Right atrium auricular region (tissue), 2 donors: ENCODE data around the gene TTC31. TPM values are rescaled to one million over a fixed set of nuclear protein-coding genes. Genes with fewer than 3 reads are reported as not detected.

ENCODE experiments used
- DNase-seq: peaks from one replicate; pipeline ENCODE4 v3.0.0-alpha.2; 2019; ENCODE audit warnings: low spot score
- H3K27ac ChIP-seq, 2 donors: fragments of 200-600 bp; sonication (generic); 1 replicate in 1 of 2; 2 replicates in 1 of 2; pipeline ENCODE4 v1.5.1; 2016 to 2019
- H3K27me3 ChIP-seq, 2 donors: fragments of 200-600 bp; sonication (generic); one replicate each; pipeline versions ENCODE4 v1.5.1 to v1.6.0; 2017 to 2019
- H3K36me3 ChIP-seq: fragments of 200-600 bp; sonication (generic); one replicate; pipeline ENCODE4 v1.5.1; 2016
- H3K4me1 ChIP-seq, 2 donors: fragments of 200-600 bp; sonication (generic); one replicate each; pipeline versions ENCODE4 v1.5.1 to v1.6.0; 2017 to 2019
- H3K4me3 ChIP-seq, 2 donors: fragments of 200-600 bp; sonication (generic); 1 replicate in 1 of 2; 2 replicates in 1 of 2; pipeline ENCODE4 v1.5.1; 2017 to 2019; ENCODE audit warnings: mild to moderate bottlenecking in 1 of 2, moderate library complexity in 1 of 2
- H3K9me3 ChIP-seq, 2 donors: fragments of 200-600 bp; sonication (generic); one replicate each; pipeline ENCODE4 v1.5.1; 2019
- total RNA-seq, 2 donors: library from RNA; depleted of rRNA; stranded (reverse); fragments of >200 nt; gene quantifications; one replicate each; pipeline ENCODE4 v1.1.0, GENCODE V29; 2016
- TF ChIP-seq, protein P1 (sequence below), 2 donors: fragments of 200-600 bp; sonication (generic); IDR thresholded peaks; one replicate each; pipeline ENCODE4 v1.5.1; 2019; ENCODE audit warnings: antibody characterized with exemption in 2 of 2

TTC31 gene
- total RNA-seq, 2 donors from 2014 or later: 9.1 to 9.6 TPM

DNA sequence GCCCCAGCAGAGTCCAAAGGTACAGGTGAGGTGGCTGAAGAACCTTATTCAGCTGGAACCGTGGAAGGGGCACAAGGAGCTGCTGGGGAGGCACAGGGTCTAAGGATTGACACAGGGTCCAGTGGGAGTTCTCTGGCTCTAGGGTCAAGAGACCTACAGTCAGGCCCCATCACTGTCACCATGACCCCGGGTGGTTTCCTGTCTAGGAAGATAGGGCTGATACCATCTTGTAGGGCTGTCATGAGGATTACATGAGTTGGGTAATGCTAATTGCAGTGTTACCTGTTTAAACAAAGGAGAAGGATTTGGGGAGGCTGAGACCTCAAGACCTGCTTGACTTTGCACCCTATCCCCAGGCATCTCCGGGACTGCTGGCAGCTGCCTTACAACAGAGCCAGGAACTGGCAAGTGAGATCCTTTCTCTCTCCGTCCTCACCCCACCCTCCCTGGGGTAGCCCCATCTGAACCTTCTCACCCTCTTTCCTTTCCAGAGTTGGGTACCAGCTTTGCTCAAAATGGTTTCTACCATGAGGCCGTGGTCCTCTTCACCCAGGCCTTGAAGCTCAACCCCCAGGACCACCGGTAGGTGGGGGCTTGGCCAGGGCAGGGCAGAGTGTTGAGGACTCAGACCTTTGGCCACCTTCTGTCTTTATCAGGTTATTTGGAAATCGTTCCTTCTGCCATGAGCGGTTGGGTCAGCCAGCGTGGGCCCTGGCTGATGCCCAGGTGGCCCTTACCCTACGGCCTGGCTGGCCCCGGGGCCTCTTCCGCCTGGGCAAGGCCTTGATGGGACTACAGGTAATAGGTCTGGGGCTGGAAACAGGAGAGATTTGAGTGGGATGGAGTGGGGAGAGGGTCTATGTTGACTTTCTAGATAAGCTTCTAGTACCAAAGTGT lies 9.0 kb downstream of the TTC31 start:
- Histone ChIP-seq H3K9me3 (no peaks in the 10 kb centered on the region), H3K27ac (no peak overlapping the region), H3K4me3 (no peak overlapping the region), H3K27me3 (no peaks in the 10 kb centered on the region), H3K36me3 (peaks cover 40% of the 10 kb centered on the region), H3K4me1 (no peaks in the 10 kb centered on the region)
- TF ChIP-seq, protein P1, sequence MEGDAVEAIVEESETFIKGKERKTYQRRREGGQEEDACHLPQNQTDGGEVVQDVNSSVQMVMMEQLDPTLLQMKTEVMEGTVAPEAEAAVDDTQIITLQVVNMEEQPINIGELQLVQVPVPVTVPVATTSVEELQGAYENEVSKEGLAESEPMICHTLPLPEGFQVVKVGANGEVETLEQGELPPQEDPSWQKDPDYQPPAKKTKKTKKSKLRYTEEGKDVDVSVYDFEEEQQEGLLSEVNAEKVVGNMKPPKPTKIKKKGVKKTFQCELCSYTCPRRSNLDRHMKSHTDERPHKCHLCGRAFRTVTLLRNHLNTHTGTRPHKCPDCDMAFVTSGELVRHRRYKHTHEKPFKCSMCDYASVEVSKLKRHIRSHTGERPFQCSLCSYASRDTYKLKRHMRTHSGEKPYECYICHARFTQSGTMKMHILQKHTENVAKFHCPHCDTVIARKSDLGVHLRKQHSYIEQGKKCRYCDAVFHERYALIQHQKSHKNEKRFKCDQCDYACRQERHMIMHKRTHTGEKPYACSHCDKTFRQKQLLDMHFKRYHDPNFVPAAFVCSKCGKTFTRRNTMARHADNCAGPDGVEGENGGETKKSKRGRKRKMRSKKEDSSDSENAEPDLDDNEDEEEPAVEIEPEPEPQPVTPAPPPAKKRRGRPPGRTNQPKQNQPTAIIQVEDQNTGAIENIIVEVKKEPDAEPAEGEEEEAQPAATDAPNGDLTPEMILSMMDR (IDR thresholded peaks at IDR 0.05): no peak
- no peak for DNase-seq

DNA sequence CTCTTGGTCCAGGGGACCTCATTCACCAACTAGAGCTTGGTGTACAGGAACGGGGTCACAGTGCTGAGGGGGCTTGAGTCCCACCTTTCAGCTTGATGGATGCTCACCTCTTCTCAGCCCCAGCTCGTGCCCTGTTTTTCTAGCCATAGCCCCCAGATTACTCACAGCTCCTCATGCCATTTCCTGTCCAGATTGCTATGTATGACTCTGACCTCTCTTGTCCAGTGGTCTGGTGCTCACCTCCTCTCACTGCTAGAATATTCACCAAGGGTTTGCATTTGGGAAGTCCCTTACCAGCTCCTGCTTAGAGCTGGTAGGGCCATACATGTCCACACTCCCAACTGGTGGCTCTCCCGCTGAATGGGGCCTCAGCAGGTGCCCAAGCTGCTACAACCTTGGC lies 10.7 kb downstream of the TTC31 start:
- Histone ChIP-seq H3K4me3 (no peak overlapping the region), H3K36me3 (peaks cover 36% of the 10 kb centered on the region), H3K27me3 (peaks cover 8 to 12% of the 10 kb centered on the region in 2 donors), H3K27ac (no peak overlapping the region), H3K9me3 (no peaks in the 10 kb centered on the region), H3K4me1 (peaks cover 0 to 14% of the 10 kb centered on the region in 2 donors)
- no peak for DNase-seq
- TF ChIP-seq, protein P1 (IDR thresholded peaks at IDR 0.05): no peak

DNA sequence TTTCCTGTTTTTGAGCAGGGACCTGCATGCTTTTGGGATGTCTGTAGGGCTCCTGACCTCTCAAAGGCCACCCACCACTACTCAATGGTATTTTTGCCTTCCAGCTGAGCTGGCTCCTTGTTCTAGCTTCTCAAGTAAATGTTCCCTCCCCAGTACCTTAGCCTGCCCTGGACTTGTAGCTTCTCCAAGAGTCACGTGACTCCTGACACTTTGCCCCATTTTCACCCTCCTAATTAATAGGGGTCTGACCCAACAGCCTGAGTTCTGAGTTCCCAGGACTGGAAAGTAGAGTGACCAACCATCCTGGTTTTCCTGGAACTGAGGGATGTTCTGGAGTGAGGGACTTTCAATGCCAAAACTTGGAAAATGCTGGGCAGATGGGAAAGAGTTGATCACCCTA lies 12.6 kb downstream of the TTC31 start:
- Histone ChIP-seq H3K27ac (no peak overlapping the region), H3K27me3 (peaks cover 17 to 21% of the 10 kb centered on the region in 2 donors), H3K36me3 (peaks cover 32% of the 10 kb centered on the region), H3K4me3 (no peak overlapping the region), H3K4me1 (peaks cover 0 to 29% of the 10 kb centered on the region in 2 donors), H3K9me3 (no peaks in the 10 kb centered on the region)
- TF ChIP-seq, protein P1 (IDR thresholded peaks at IDR 0.05): no peak
- no peak for DNase-seq

DNA sequence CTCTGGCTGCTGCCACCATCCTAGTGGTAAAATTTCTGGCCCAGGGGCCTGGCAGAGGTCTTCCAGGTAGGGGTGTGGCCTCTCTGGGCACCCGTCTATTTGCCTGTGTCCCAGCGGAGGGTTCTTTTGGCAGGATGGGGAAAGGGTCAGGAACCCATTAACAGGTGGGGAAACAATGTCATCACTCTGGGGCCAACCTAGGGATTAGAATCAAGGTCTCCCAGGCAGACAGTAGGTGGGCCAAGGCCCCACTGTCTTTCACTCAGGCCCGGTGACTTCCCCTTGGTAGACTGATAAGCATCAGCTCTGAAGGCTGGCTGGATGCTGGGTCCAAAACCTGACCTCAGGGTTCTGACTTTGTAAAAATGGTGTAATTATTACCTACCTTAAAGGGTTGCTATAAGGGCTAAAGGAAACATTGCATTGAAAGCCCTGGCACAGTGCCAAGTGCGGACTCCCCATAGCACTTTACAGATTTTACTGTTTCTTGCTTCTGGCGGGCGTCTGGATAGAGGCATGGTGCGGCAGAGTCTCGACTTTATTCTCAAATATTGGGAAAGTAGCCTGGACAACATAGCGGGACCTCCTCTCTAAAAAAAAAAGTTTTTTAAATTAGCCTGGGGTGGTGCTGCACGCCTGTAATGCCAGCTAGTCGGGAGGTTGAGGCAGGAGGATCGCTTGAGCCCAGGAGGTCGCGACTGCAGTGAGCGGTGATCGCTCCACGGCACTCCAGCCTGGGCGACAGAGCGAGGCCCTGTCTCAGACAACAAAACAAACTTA lies 14.3 kb downstream of the TTC31 start:
- Histone ChIP-seq H3K4me3 (peak overlapping the region in 1 of 2 donors; percentile 51), H3K9me3 (no peaks in the 10 kb centered on the region), H3K27me3 (peaks cover 18 to 21% of the 10 kb centered on the region in 2 donors), H3K36me3 (peaks cover 16% of the 10 kb centered on the region), H3K27ac (no peak overlapping the region), H3K4me1 (peaks cover 0 to 34% of the 10 kb centered on the region in 2 donors)
- TF ChIP-seq, protein P1 (IDR thresholded peaks at IDR 0.05): no peak
- no peak for DNase-seq

DNA sequence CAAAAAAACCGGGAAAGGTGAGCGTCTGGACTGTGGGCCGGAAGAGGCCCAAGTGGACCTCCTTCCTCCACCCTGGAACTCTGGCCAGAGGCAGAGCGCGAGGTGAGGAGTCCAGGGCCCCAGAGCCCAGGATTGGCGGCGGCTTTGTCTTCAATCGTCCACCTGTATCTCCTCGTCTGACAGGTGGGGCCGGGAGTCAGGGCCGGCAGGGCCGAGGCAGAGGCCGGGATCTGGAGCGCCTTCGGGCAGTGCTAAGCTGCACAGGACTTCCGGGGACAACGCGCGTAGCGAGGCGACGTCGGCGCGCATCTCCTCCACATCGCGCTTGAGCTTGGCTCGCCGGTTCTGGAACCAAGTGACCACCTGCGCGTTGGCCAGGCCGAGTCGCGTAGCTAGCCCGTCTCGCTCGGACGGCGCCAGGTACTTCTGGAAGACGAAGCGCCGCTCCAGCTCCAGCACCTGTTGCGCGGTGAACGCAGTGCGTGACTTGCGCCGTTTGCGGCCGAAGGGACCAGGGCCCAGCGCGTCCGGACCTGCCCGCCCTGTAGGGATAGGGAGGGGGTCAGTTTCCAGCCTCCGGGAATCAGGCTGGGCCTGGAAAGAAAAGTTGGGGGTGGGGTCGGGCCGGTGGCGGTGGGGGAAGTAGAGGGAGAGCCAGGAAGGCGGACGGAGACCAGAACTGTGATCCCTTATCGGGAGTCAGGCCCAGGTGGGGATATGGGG lies 15.1 kb downstream of the TTC31 start:
- peaks cover 9% of the 10 kb centered on the region for H3K36me3 ChIP-seq
- DNase-seq: no peak
- H3K4me3 ChIP-seq: peak overlapping the region; percentile 9 to 51
- H3K9me3 ChIP-seq: no peaks in the 10 kb centered on the region
- H3K27ac ChIP-seq: no peak overlapping the region
- H3K4me1 ChIP-seq: peaks cover 0 to 42% of the 10 kb centered on the region in 2 donors
- peaks cover 18 to 21% of the 10 kb centered on the region in 2 donors for H3K27me3 ChIP-seq
- TF ChIP-seq, protein P1 (IDR thresholded peaks at IDR 0.05): no peak
